ENCODE measurements around the gene BHLHE23. TPM values are rescaled to one million over a fixed set of nuclear protein-coding genes. Genes with fewer than 3 reads are reported as not detected.

Gene BHLHE23
- total and polyA plus RNA-seq, 3 experiments from 2014 or later: not detected

GRCh38 chr20:63024573-63025392 lies 18.0 kb upstream of the BHLHE23 start:
- Mint-ChIP-seq H3K27me3 (peaks cover 6 to 63% of the 10 kb centered on the region in 2 donors), H3K36me3 (no peaks in the 10 kb centered on the region), H3K4me3 (peak overlapping the region in 1 of 7 donors; percentile 65), H3K9me3 (no peaks in the 10 kb centered on the region), H3K27ac (no peak overlapping the region), H3K4me1 (peaks cover 0 to 24% (median 0%) of the 10 kb centered on the region in 3 donors)
- peaks cover 10% of the 10 kb centered on the region for H3K27me3 ChIP-seq (ENCODE audit: insufficient read depth, low read length, poor library complexity, severe bottlenecking)
- peak in 1 of 5 donors; percentile 36 for DNase-seq
- no peaks in the 10 kb centered on the region for H3K9me3 ChIP-seq (ENCODE audit: low read length)
- H3K4me3 ChIP-seq (ENCODE audit: low read length): no peak overlapping the region
- H3K36me3 ChIP-seq (ENCODE audit: insufficient read depth, low read length): no peaks in the 10 kb centered on the region
- H3K27ac ChIP-seq (ENCODE audit: low read depth, low read length): no peak overlapping the region
- peaks cover 3% of the 10 kb centered on the region for H3K4me1 ChIP-seq (ENCODE audit: insufficient read depth, low read length)
- ChIA-PET CTCF (interaction anchor here (1.0 kb wide), 1 partner anchor 11 kb away, joined by 3 read pairs; no protein-coding TSS in a partner anchor), POLR2A (no interaction called here)

- peak in 1 of 5 donors; percentile 29 for DNase-seq
- Histone ChIP-seq H3K27me3 (ENCODE audit: insufficient read depth, low read length, poor library complexity, severe bottlenecking) (peaks cover 10% of the 10 kb centered on the region), H3K9me3 (ENCODE audit: low read length) (no peaks in the 10 kb centered on the region), H3K36me3 (ENCODE audit: insufficient read depth, low read length) (no peaks in the 10 kb centered on the region), H3K27ac (ENCODE audit: low read depth, low read length) (no peak overlapping the region), H3K4me1 (ENCODE audit: insufficient read depth, low read length) (no peaks in the 10 kb centered on the region), H3K4me3 (ENCODE audit: low read length) (no peak overlapping the region)
- ChIA-PET CTCF (no interaction called here), POLR2A (no interaction called here)
- H3K4me3 Mint-ChIP-seq: no peak overlapping the region
- no peaks in the 10 kb centered on the region for H3K36me3 Mint-ChIP-seq
- H3K4me1 Mint-ChIP-seq: peaks cover 0 to 18% (median 0%) of the 10 kb centered on the region in 3 donors
- no peak overlapping the region for H3K27ac Mint-ChIP-seq
- no peaks in the 10 kb centered on the region for H3K9me3 Mint-ChIP-seq
- H3K27me3 Mint-ChIP-seq: peaks cover 12 to 64% of the 10 kb centered on the region in 2 donors
Measured at GRCh38 chr20:63023936-63024571, 17.3 kb upstream of the BHLHE23 start.

- Mint-ChIP-seq H3K9me3 (no peaks in the 10 kb centered on the region), H3K4me3 (no peak overlapping the region), H3K4me1 (peaks cover 0 to 14% (median 0%) of the 10 kb centered on the region in 3 donors), H3K27ac (no peak overlapping the region), H3K36me3 (no peaks in the 10 kb centered on the region), H3K27me3 (peaks cover 15 to 69% of the 10 kb centered on the region in 2 donors)
- no peak overlapping the region for H3K4me3 ChIP-seq (ENCODE audit: low read length)
- H3K27me3 ChIP-seq (ENCODE audit: insufficient read depth, low read length, poor library complexity, severe bottlenecking): peaks cover 10% of the 10 kb centered on the region
- no peaks in the 10 kb centered on the region for H3K36me3 ChIP-seq (ENCODE audit: insufficient read depth, low read length)
- POLR2A ChIA-PET: no interaction called here
- H3K4me1 ChIP-seq (ENCODE audit: insufficient read depth, low read length): no peaks in the 10 kb centered on the region
- no peaks in the 10 kb centered on the region for H3K9me3 ChIP-seq (ENCODE audit: low read length)
- CTCF ChIA-PET: no interaction called here
- no peak overlapping the region for H3K27ac ChIP-seq (ENCODE audit: low read depth, low read length)
- peak in 1 of 5 donors; percentile 31 for DNase-seq
Measured at GRCh38 chr20:63023071-63023935, 16.5 kb upstream of the BHLHE23 start.

- Mint-ChIP-seq H3K27me3 (peaks cover 18 to 64% of the 10 kb centered on the region in 2 donors), H3K4me1 (peaks cover 0 to 7% (median 0%) of the 10 kb centered on the region in 3 donors), H3K9me3 (no peaks in the 10 kb centered on the region), H3K27ac (no peak overlapping the region), H3K4me3 (no peak overlapping the region), H3K36me3 (no peaks in the 10 kb centered on the region)
- peaks cover 10% of the 10 kb centered on the region for H3K27me3 ChIP-seq (ENCODE audit: insufficient read depth, low read length, poor library complexity, severe bottlenecking)
- ChIA-PET POLR2A (no interaction called here), CTCF (no interaction called here)
- no peaks in the 10 kb centered on the region for H3K4me1 ChIP-seq (ENCODE audit: insufficient read depth, low read length)
- H3K9me3 ChIP-seq (ENCODE audit: low read length): no peaks in the 10 kb centered on the region
- H3K27ac ChIP-seq (ENCODE audit: low read depth, low read length): no peak overlapping the region
- peak in 1 of 5 donors; percentile 42 for DNase-seq
- H3K36me3 ChIP-seq (ENCODE audit: insufficient read depth, low read length): no peaks in the 10 kb centered on the region
- no peak overlapping the region for H3K4me3 ChIP-seq (ENCODE audit: low read length)
Measured at GRCh38 chr20:63022501-63022900, 15.7 kb upstream of the BHLHE23 start.

- Mint-ChIP-seq H3K9me3 (no peaks in the 10 kb centered on the region), H3K4me3 (no peak overlapping the region), H3K4me1 (peaks cover 0 to 3% (median 0%) of the 10 kb centered on the region in 3 donors), H3K27ac (peak overlapping the region in 1 of 8 donors; percentile 33), H3K27me3 (peaks cover 16 to 59% of the 10 kb centered on the region in 2 donors), H3K36me3 (no peaks in the 10 kb centered on the region)
- Histone ChIP-seq H3K9me3 (ENCODE audit: low read length) (no peaks in the 10 kb centered on the region), H3K27me3 (ENCODE audit: insufficient read depth, low read length, poor library complexity, severe bottlenecking) (peaks cover 10% of the 10 kb centered on the region), H3K4me3 (ENCODE audit: low read length) (no peak overlapping the region), H3K27ac (ENCODE audit: low read depth, low read length) (no peak overlapping the region), H3K36me3 (ENCODE audit: insufficient read depth, low read length) (no peaks in the 10 kb centered on the region), H3K4me1 (ENCODE audit: insufficient read depth, low read length) (no peaks in the 10 kb centered on the region)
- ChIA-PET CTCF (no interaction called here), POLR2A (no interaction called here)
- DNase-seq: peak in 1 of 5 donors; percentile 33
Measured at GRCh38 chr20:63021356-63022321, 14.9 kb upstream of the BHLHE23 start.

GRCh38 chr20:63020681-63021080 lies 13.9 kb upstream of the BHLHE23 start:
- Mint-ChIP-seq H3K4me3 (no peak overlapping the region), H3K27me3 (peaks cover 20 to 58% of the 10 kb centered on the region in 2 donors), H3K27ac (no peak overlapping the region), H3K9me3 (no peaks in the 10 kb centered on the region), H3K4me1 (peaks cover 0 to under 1% (median 0%) of the 10 kb centered on the region in 3 donors), H3K36me3 (no peaks in the 10 kb centered on the region)
- peak in 1 of 5 donors; percentile 11 for DNase-seq
- peaks cover 8% of the 10 kb centered on the region for H3K27me3 ChIP-seq (ENCODE audit: insufficient read depth, low read length, poor library complexity, severe bottlenecking)
- ChIA-PET CTCF (no interaction called here), POLR2A (no interaction called here)
- H3K4me1 ChIP-seq (ENCODE audit: insufficient read depth, low read length): no peaks in the 10 kb centered on the region
- no peak overlapping the region for H3K27ac ChIP-seq (ENCODE audit: low read depth, low read length)
- H3K9me3 ChIP-seq (ENCODE audit: low read length): no peaks in the 10 kb centered on the region
- no peaks in the 10 kb centered on the region for H3K36me3 ChIP-seq (ENCODE audit: insufficient read depth, low read length)
- H3K4me3 ChIP-seq (ENCODE audit: low read length): no peak overlapping the region

- Histone ChIP-seq H3K36me3 (ENCODE audit: insufficient read depth, low read length) (no peaks in the 10 kb centered on the region), H3K4me3 (ENCODE audit: low read length) (no peak overlapping the region), H3K4me1 (ENCODE audit: insufficient read depth, low read length) (no peaks in the 10 kb centered on the region), H3K27me3 (ENCODE audit: insufficient read depth, low read length, poor library complexity, severe bottlenecking) (peaks cover 4% of the 10 kb centered on the region), H3K9me3 (ENCODE audit: low read length) (no peaks in the 10 kb centered on the region), H3K27ac (ENCODE audit: low read depth, low read length) (no peak overlapping the region)
- DNase-seq: peak in 1 of 5 donors; percentile 43
- Mint-ChIP-seq H3K27me3 (peaks cover 33 to 66% of the 10 kb centered on the region in 2 donors), H3K9me3 (peaks cover 0 to 17% (median 9%) of the 10 kb centered on the region in 5 donors), H3K36me3 (peaks cover 0 to 10% (median 2%) of the 10 kb centered on the region in 3 donors), H3K4me1 (no peaks in the 10 kb centered on the region), H3K4me3 (no peak overlapping the region), H3K27ac (peak overlapping the region in 1 of 8 donors; percentile 5)
- POLR2A ChIA-PET: no interaction called here
- CTCF ChIA-PET: no interaction called here
Measured at GRCh38 chr20:63017826-63018411, 11.2 kb upstream of the BHLHE23 start.
